Measurements from ENCODE around the gene DMD.
"Not testable (repeated sequence)": the region's sequence is repeated elsewhere in the genome, so short reads cannot be mapped to it uniquely, and the experiment has no call there.

Gene DMD

DNA sequence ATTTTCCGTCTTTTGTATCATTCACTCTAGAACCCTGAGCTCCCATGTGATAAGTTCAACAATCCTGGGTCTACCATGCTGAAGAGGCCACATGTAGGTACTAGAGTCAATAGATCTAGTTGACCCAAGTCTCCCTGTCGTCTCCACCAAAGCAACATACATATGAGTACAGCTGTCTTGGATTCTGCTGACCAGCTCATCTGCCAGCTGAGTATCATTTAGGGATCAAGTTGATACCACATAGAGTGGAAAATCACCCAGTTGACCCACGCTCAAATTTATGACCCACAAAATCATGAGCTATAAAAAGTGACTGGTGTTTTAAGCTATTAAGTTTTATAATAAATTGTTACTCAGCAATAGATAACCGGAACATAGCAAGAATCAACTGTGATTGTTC, 61.8 kb downstream of the DMD start:
- no peak for DNase-seq

DNA sequence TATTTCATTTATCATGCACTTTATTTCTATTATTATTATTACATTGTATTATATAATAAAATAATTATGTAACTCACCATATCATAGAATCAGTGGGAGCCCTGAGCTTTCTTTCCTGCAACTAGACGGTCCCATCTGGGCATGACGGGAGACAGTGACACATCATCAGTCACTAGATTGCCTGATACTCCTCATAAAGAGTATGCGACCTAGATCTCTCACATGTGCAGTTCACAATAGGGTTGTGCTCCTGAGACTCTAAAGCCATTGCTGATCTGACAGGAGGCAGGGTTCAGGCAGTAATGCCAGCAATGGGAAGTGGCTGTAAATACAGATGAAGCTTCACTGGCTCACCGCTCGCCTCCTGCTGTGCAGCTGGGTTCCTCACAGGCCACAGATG, 62.3 kb downstream of the DMD start:
- no peak for DNase-seq

DNA sequence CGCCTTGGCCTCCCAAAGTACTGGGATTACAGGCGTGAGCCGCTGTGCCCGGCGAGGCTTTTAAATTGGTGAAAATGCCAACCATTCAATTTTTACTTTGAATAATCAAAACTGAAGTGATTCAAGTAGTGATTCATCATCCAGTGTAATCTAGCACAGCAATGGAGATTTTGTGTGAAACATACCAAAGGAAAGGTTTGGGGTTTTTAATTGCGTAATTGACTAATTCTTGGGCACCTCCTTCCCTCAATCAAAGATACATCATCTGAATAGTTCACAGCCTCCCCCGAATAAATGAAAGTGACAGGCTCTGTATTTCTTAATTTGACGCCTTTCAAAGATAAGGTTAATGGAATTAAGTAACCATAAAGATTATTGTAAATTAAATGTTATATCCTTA, 69.0 kb downstream of the DMD start:
- no peak for DNase-seq

DNA sequence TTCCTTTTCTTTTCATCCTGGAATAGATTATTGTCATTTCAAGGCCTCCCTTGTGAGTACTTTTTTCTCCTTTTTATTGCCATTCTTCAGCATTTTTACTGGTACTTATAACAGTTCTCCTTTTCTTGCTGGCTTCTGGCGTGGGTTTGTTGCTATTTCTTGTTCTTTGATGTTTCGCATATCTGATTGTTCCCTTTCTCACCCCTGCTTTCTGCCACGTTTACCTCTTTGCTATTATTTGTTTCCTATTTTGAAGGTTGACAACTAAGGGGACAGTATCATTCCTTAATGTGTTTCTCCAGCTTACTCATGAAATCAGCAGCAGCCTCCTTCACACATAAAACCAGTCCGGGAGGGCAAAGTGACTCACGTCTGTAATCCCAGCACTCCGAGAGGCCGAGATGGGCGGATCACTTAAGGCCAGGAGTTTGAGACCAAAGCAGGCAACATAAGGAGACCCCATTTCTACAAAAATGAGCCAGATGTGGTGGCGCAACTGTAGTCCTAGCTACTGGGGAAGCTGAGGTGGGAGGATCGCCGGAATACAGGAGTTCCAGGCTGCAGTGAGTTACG, 72.6 kb downstream of the DMD start:
- DNase-seq, result no peak

DNA sequence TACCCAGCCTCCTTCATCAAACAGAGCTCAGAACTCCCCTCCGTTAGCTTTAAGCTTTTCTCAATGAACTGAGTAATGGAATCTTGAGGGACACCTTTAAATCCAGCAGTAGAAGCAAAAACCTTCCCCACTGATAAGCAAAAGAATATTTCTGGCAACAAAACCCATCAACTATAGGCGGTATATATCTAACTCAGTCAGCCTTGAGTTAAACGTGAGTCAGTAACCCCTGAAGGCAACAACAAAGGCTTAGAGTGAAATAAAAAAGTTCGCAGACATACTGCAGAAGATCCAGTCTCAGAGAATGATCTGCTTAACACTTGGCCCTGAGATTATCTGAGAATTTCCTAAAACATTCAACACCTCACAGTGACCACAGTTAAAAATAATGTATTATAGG, 77.2 kb downstream of the DMD start:
- DNase-seq, result no peak

DNA sequence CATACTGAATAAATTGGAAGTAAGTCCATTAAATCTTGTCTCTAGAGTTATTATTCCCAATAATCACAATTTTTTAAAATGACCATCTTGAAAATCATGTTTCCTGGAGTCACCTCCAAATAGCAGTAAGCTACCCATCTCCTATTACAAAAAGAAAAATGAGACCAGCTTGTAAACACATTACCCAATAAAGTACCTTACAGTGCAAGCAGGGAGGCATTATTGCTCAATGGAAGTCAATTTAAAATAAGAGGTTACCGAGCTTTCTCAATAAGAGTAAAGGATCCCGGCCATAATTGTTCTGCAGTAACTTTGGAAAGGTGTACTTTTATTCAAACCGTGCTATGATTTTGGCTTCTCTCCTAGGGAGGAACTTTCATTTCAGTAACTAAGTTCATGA, 78.0 kb downstream of the DMD start:
- no peak for DNase-seq

DNA sequence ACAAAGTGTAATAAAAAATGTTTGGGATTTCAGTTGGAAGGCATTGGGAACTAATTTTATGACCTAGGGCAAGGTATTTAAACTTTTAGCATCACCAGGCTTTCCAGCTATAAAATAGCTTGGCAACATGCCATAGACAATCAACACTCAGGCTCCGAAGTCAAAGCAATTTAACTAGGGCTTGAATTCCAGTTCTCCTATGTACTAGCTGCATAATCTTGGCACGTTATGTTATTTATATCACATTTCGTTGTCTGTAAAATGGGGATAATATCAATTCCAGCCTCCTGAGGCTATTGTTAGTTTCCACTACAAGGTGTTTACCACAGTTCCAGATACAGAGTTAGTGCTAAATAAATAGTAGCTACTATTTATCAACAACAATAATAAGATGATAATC, 78.8 kb downstream of the DMD start:
- no peak for DNase-seq

DNA sequence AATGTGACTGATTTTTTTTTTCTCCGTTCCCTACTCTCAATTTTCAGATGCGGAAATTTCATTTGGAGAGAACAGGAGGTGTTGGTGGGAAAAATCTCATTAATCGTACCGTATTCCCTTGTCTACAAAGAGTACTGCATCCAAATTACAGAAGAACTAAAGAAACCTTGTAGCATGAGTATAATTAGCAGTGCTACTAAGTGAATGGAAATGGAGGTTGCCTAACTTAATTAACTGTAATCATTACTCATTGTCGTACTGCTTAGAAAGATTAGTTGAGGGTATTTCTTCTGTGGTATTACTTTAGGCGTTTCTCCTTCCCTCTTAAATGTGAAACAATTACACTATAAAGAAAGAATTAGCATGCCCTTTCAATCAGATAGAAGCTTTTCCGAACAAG, 81.7 kb downstream of the DMD start:
- DNase-seq, result no peak

DNA sequence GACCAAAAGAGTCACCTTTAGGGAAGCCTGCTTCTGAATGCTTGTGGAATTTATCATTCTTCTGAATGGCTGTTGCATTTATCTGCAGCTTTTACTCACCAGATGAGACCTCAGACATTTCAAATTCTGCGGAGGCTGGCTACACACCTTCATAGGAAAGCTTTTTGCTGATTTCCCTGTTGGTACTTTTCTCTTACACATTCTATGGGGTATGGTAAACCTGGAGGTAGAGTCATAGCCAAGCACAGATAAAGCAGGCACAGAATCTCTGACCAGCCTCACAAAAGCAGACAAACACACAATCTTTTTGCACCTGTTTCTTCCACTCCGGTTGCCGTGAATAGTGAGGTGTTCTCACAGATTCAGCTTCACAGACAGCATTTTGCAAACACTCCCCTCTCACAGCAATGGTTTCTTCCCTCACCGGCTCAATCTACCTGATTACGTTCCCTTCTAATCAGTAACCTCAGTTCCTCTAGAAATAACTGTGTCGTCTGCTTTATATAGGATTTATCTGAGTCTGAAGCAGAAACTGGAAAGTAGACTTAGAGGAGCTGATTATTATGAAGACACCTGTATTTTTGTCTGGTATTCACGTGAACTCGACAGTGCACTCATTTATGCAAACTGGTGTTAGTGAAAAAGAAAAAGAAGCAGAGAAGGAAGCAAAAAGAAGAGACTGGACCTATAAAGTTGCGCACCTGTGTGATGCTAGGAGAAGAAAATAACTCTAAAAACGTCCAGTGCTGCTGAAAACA, 83.1 kb downstream of the DMD start:
- DNase-seq, result no peak

DNA sequence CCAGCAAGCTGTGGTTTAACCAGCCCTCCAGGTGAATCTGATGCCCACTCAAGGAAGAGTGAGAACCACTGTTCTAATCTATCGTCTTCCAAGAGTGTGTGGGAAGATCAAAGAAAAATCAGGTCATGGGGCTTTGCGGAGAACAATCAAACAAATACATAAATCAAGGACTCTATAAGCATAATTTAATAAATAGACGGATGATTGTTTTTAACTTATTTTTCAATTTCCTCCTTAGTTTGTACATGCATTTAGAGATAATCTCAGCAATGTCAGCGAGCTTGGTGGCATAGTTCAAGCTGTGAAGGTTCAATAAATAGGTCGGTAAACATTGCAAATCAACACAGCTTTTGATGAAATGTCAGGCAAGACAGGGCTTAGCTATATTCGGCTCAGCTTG, 84.9 kb downstream of the DMD start:
- no peak for DNase-seq

DNA sequence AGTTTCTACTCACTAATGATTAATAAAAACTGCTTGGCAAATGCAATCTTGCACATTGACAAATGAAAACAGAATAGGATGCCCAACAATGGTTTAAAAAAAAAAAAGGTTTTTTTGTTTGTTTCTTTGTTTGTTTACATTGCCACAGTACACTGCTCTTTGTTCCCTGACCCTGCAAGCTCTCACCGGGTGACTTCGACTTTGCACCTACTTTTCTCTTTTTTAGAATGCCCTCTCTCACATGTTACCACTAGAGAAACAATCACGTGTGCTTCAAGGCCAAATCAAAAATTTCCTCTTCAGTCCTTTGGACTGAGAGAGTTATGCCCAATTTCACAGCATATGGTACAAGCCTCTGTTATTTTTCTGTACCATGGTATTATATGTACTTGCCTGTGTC, 101.5 kb downstream of the DMD start:
- DNase-seq, result no peak

DNA sequence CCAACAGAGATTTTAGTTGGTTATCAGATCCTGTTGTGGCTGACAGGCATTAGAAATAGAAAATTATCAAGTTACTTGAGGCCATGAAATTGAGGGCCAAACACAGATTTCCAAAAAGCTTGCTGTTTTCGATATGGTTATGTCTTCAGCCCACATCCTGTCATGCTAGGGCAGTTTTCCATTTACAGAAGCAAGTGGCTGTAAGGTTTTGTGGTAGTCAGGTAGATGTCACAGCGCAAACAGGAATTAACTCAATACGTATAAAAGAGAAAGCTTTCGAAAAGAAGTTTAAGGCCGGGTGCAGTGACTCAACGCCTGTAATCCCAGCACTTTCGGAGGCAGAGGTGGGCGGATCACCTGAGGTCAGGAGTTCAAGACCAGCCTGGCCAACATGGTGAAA, 104.6 kb downstream of the DMD start:
- no peak for DNase-seq

DNA sequence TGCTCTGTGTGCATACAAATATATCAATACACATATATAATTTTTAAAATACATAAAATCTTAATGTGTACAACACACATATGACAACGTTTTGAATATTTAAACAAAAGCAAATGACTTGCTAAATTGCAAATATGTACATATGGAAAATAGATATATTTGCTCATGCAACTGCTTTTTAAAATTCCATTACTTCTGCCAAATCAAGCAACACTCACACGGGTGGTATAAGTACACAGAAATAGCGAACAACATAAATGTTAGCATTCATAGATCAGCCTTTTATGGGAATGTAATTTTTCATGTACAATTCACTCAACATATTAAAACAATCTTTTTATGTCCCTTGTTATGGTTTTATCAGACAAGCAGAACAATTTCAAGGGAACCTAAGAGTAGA, 116.3 kb downstream of the DMD start:
- DNase-seq, result no peak

DNA sequence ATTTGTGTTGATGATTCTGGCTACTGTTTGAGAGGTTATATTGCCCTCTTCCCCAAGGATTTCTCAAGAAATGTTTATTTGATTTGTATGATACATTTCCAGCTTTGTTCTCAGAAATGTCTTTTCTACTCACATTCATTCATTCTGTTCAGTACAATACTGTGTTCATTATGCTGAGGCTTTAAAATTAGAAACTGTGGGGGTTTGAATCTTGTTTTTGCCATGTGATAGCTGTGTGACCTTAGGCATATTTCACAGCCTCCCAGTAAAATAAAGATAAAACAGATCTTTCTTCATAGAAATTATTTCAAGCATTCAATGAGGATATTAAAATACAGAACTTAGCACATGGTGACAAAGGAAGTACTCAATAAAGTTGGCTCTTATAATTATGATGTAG, 123.9 kb downstream of the DMD start:
- DNase-seq, result no peak

DNA sequence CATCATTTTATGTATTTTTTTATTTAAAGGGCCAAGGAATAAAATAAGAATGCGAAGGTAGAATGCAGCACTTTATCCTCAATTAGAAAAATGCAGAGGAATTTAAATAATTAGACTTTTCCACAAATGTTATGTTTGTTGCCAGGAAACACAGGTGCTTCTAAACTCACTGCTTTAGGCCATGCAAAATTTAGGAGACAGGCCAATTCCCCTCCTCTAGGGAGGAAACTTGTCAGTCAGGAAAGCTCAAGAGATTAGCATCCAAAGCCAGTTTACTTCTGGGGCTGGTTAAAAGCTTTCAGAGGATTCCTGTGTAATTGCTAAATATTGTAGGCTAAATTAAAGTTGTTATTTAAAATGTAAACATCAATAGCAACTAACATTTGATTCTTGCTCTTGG, 124.5 kb downstream of the DMD start:
- DNase-seq, result no peak

DNA sequence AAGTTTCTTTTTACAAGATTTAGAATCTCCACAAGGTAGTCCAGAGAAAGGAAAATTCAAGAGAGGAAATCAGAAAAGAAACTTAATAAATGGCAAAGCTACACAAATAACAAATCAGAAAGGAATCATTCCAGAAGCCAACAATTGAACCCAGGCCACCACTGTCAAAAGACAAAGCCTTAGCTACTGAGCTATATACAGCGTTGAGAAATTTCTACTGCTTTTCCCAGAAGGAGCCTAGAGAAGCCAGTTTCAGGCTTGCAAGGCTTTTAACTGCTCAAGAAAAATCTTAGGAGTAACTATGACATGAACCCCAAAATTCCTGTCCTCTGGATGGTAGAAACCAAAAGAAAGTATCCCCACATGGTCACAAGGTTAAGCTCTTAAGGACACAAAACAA, 129.0 kb downstream of the DMD start:
- no peak for DNase-seq

DNA sequence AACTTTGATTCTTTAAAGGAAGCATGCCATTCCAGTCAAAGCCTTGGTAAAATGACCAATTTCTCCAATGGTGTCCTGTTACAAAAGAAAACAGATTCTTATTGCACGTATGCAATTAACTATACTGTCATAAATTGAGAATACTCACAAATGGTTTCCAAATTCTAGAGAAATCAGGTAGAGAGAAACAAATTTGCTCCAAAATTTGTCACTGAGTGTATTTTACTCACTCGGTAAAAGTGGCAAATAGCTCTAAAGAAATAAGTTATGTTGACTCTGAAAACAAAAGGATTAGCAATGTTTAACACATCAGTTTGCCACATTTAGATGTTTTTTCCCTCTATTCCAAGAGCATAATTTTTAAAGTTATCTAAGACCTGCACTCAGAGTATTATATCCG, 133.1 kb downstream of the DMD start:
- DNase-seq, result no peak

DNA sequence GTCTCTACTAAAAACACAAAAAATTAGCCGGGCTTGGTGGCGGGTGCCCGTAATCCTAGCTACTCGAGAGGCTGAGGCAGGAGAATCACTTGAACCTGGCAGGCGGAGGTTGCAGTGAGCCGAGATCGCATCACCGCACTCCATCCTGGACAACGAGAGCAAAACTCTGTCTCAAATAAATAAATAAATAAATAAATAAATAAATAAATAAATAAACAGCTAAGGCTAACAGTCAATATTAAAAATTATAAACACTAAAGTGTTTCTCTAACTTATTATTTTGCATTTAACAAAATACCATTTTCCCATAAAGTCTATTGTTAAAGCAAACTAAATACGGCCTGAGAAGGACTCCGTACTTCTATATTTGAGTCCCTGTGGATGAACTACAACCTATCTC, 137.7 kb downstream of the DMD start:
- DNase-seq, result not testable (repeated sequence)

DNA sequence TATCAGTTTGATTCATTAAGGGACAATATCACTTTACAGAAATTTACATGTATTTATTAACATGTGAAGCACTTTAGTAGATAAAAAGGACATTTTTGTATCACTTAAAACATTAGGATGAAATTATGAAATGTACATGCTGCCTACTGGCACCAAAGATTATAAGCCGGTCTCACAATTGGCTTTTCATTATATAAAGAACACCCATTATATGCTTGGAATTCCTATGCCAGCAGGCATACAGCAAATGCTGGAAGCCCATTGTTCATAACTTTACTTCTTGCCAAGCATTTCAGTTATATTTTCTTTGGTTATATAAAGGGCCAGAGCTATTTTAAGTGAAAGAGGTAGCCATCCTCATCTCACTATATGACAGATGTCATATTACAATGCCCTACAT, 145.9 kb downstream of the DMD start:
- DNase-seq, result no peak

DNA sequence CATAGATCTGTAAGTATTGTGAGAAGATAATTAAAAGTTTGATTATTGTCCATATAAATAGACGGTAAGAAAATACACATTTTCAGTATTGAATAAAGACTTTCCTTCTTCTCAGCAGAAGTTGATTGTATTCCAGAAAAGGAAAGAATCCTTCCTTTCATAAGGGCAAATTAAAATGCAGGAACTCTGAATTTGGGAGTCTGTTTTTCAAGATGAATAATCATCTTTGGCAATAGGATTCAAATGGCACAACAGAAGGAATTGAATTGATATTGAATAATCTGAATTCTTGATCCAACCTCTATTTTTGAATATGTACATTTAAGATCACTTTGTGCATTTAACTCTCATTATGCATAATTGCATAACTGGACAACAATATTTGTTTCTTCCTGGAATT, 149.3 kb downstream of the DMD start:
- DNase-seq, result no peak

DNA sequence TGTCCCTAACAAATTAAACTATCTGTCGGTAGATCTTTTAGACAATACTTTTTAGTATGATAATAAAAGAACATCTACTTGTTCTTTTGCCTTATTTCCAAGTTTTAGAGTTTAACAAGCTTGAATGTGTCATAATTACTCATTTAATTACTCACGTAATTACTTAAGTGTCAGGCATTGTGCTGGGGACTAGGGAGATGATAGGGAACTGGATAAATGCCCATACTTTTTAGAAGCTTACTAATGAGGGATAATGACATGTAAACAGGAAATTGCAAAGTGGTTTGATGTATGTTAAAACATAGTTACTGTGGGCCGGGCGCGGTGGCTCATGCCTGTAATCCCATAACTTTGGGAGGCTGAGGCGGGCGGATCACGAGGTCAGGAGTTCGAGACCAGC, 158.3 kb downstream of the DMD start:
- no peak for DNase-seq

DNA sequence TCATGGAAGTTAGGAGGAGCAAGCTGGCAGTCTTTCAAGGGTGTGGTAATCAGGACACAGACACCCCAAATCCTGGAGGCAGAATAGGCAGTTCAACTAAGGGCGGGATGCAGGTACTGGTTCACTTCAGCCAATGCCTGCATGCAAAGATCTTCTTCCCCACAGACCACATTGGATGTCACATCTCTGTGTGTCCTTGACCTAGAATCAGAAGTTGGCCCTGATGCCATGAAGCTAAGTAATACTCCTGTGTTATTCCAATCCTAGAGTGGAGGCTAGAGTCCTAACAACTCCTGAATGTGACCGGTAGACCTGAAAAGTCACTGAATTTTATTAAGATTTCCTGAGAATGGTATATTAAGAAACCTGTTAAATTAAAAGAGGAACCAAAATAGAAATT, 165.5 kb downstream of the DMD start:
- no peak for DNase-seq

DNA sequence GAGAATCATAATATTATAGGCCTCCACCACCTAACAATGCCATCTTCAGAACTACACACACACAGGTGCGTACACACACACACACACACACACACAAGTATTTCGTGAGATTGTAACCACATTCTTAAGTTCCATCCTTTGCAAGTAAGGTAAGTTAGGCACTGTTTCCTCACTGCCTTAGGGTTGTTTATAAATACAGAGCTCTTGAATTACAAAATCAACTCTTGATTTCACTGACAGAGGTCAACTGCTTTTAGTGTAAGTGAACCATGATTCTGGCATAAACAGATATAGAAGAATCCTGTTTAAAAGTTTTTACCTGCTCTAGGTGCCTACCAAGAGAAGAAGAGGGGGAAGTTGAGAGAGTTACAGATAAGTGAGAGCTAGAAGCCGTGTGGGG, 166.1 kb downstream of the DMD start:
- DNase-seq, result no peak

DNA sequence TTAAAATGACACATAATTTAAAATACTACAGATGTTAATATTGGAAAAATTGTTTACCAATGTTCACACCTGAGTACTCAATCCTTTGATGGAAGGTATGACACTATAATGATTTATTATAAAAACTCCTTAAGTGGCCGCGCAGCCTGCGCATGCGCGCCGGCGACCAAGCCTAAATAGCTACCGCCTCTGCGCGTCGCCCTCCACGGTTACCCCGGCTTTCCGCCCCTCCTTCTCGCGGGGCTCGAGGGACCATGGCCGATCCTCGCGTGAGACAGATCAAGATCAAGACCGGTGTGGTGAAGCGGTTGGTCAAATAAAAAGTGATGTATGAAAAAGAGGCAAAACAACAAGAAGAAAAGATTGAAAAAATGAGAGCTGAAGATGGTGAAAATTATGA, 170.2 kb downstream of the DMD start:
- DNase-seq, result no peak

DNA sequence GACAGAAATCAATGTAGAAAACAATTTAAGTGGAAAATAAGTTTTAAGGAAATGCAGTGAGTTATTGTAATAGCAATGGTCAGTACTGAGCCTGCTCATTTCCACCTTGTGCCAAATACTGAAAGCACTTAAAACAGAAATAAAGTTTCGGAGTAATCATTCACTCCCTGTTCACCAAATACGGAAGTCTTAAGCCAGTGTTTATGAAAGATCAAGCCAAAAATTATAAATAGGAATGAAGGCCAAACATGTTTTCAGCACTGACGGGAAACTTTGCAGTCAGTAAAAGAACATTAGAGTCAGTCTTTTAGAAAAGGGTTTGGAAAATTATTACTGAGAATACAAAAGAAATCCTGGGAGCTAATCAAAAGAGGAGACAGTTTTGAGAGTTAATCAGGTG, 178.6 kb downstream of the DMD start:
- DNase-seq, result no peak
